PFSK-1 (cell line): ENCODE results near the gene IGSF23.

Experiments used
- FOXP2 ChIP-seq: optimal IDR thresholded peaks from 2 replicates; pipeline ENCODE3; 2011; ENCODE audit warnings: borderline replicate concordance, control low read depth, inconsistent platforms; ENCODE audit not compliant: insufficient read depth; ENCODE audit errors: extremely low read length, extremely low read depth
- POLR2AphosphoS5 ChIP-seq: IDR thresholded peaks from 2 replicates; pipeline ENCODE4 v1.6.1; 2012; ENCODE audit warnings: low read depth, mild to moderate bottlenecking, control low read depth, low read length, moderate library complexity
- REST ChIP-seq, 2 experiments: IDR thresholded peaks; 2 replicates each; pipeline versions ENCODE4 v1.6.1 to v1.8.0; 2011 to 2012; ENCODE audit warnings: low read depth in 2 of 2, low read length in 2 of 2, control low read depth in 1 of 2, inconsistent platforms in 1 of 2, mild to moderate bottlenecking in 1 of 2, moderate library complexity in 1 of 2; ENCODE audit not compliant: insufficient read depth in 1 of 2
- TAF1 ChIP-seq: IDR thresholded peaks from 2 replicates; pipeline ENCODE4 v1.6.1; 2012; ENCODE audit warnings: low read length, control low read depth, borderline replicate concordance; ENCODE audit not compliant: insufficient read depth

- TF ChIP-seq TAF1 (no peak), REST (IDR thresholded peaks at IDR 0.05; ENCODE audit: insufficient read depth in 1 of 2, low read depth in 2 of 2, low read length in 2 of 2) (no peak), FOXP2 (no peak), POLR2AphosphoS5 (no peak)
Measured at GRCh38 chr19:44615863-44616247, 2.5 kb downstream of the IGSF23 start.
